ENCODE measurements around the gene ECHS1. TPM values are rescaled to one million over a fixed set of nuclear protein-coding genes. Genes with fewer than 3 reads are reported as not detected.

ECHS1 gene
- polyA plus RNA-seq, 2 of the 4 experiments (the other 2 are of a cell fraction), result 66.7 to 133 TPM

- FAIRE-seq, result peak; percentile 51
- WGBS (ENCODE audit: missing lambda C conversion rate), result 8% methylated on average over 30 of the region's 37 CpGs
- peak; percentile 85 to 89 for DNase-seq (ENCODE audit: low read depth in 1 of 2, low spot score in 1 of 2)
- Histone ChIP-seq H3K4me3 (peak overlapping the region; percentile 23; the same call in 1 of the 3 replicates), H3K9me3 (no peaks in the 10 kb centered on the region), H3K27ac (peak overlapping the region in 1 of 2 experiments; percentile 65; a peak in 2 of 6 replicates), H3K4me2 (peak overlapping the region; percentile 69), H3K4me1 (peaks cover 23% of the 10 kb centered on the region)
- TF ChIP-seq POLR2AphosphoS2 (conservative IDR thresholded peaks at IDR 0.05; ENCODE audit: low read length), result no peak
- TF ChIP-seq CBX2 (IDR thresholded peaks at IDR 0.05; ENCODE audit: borderline replicate concordance, low read depth), result no peak
- no peak for TF ChIP-seq MAFK (IDR thresholded peaks at IDR 0.05; ENCODE audit: partially characterized antibody)
- TF ChIP-seq ESRRA (IDR thresholded peaks at IDR 0.05; ENCODE audit: borderline replicate concordance, low read length), result no peak
- TF ChIP-seq RNF2 (IDR thresholded peaks at IDR 0.05; ENCODE audit: borderline replicate concordance, low read depth), result no peak
- no peak for TF ChIP-seq HMGXB4 (CRISPR knock-in tag; IDR thresholded peaks at IDR 0.05; ENCODE audit: borderline replicate concordance)
- no peak for TF ChIP-seq PBX3 (IDR thresholded peaks at IDR 0.05)
- TF ChIP-seq HOXA7 (CRISPR knock-in tag; IDR thresholded peaks at IDR 0.05), result no peak
- peak; percentile 16; the same call in 1 of the 2 replicates for TF ChIP-seq RARB (CRISPR knock-in tag; IDR thresholded peaks at IDR 0.05)
- no peak for TF ChIP-seq ATOH8 (CRISPR knock-in tag; IDR thresholded peaks at IDR 0.05; ENCODE audit: low read depth)
- TF ChIP-seq CEBPB (IDR thresholded peaks at IDR 0.05), result no peak
- TF ChIP-seq BHLHE40 (IDR thresholded peaks at IDR 0.05; ENCODE audit: low read depth, low read length), result no peak
- no peak for TF ChIP-seq RFX5 (IDR thresholded peaks at IDR 0.05)
- TF ChIP-seq RAD21 (conservative IDR thresholded peaks at IDR 0.05 in 1 of 2, IDR thresholded peaks at IDR 0.05 in 1 of 2), result peak; percentile 75 to 83
- TF ChIP-seq MAZ (IDR thresholded peaks at IDR 0.05; ENCODE audit: borderline replicate concordance, low read depth, low read length), result no peak
- TF ChIP-seq SMC3 (IDR thresholded peaks at IDR 0.05), result peak; percentile 77
- TF ChIP-seq NR3C1 (IDR thresholded peaks at IDR 0.05), result no peak
- TF ChIP-seq FOXS1 (CRISPR knock-in tag; IDR thresholded peaks at IDR 0.05), result no peak
- no peak for TF ChIP-seq SREBF2 (IDR thresholded peaks at IDR 0.05)
- TF ChIP-seq POLR2A (IDR thresholded peaks at IDR 0.05; ENCODE audit: low read length), result no peak
- no peak for TF ChIP-seq CHD2 (IDR thresholded peaks at IDR 0.05; ENCODE audit: low read length, partially characterized antibody)
- no peak for TF ChIP-seq JUN (IDR thresholded peaks at IDR 0.05)
- peak; percentile 56; the same call in 1 of the 2 replicates for TF ChIP-seq MAX (IDR thresholded peaks at IDR 0.05)
- no peak for TF ChIP-seq HEYL (CRISPR knock-in tag; IDR thresholded peaks at IDR 0.05)
- TF ChIP-seq ZSCAN20 (CRISPR knock-in tag; IDR thresholded peaks at IDR 0.05), result no peak
- TF ChIP-seq CTCF (IDR thresholded peaks at IDR 0.05), result peak; percentile 92
- peak; percentile 70 to 90 for ATAC-seq
- ChIA-PET CTCF (interaction anchor here (0.6 to 4.2 kb wide), 52 partner anchors 10 to 742 kb away, joined by 3 to 76 read pairs (median 4); partner anchors contain the start of genes FUOM, MTG1, PAOX and PRAP1), POLR2A (interaction anchor here (1.7 kb wide), 1 partner anchor 44 kb away, joined by 4 read pairs; the partner anchor contains the start of gene ECHS1)
These were observed 43.5 kb downstream of the ECHS1 start for GRCh38 chr10:133329491-133330202.
